Peyer's patch (tissue), 4 donors: ENCODE measurements around the gene UNC50.

Source experiments
- POLR2A ChIP-seq, 2 donors: fragments of 450-650 bp; IDR thresholded peaks; one replicate each; pipeline ENCODE4 v1.5.1; 2017; ENCODE audit warnings: antibody characterized with exemption in 2 of 2, mild to moderate bottlenecking in 2 of 2, moderate library complexity in 2 of 2
- TF ChIP-seq, protein P1 (sequence below), 6 experiments: fragments of 450-650 bp in 4 of 6; fragments of 200-600 bp in 2 of 6; sonication (generic) in 1 of 6; IDR thresholded peaks; one replicate each; pipeline ENCODE4 v1.5.1; 2017 to 2019; ENCODE audit warnings: antibody characterized with exemption in 6 of 6, mild to moderate bottlenecking in 3 of 6, moderate library complexity in 1 of 6

DNA sequence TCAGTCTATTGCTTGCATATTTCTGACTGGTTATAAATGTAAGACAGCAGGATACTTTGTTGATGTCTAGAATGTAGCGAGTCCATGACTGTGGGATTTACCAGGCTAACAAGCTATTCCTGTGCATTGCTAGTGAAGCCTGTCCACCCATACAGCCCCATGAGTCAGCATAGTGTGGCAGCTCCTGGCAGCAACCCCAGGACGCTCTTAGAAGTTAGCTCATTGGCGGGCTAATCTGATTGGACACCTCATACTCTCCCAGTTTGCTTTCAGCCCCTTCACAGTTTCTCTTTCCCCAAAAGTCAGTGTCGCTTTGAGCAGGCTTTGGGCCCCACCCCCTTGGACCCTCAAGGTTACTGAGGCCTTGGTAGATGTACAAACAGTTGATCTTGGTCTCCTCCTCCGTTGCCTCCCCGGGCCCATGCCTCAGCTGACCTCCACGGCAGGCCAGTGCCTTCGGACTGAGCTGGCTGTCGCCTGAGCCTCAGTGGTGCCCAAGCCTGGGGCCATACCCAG is 48.1 kb upstream of the UNC50 start:
- TF ChIP-seq, protein P1, sequence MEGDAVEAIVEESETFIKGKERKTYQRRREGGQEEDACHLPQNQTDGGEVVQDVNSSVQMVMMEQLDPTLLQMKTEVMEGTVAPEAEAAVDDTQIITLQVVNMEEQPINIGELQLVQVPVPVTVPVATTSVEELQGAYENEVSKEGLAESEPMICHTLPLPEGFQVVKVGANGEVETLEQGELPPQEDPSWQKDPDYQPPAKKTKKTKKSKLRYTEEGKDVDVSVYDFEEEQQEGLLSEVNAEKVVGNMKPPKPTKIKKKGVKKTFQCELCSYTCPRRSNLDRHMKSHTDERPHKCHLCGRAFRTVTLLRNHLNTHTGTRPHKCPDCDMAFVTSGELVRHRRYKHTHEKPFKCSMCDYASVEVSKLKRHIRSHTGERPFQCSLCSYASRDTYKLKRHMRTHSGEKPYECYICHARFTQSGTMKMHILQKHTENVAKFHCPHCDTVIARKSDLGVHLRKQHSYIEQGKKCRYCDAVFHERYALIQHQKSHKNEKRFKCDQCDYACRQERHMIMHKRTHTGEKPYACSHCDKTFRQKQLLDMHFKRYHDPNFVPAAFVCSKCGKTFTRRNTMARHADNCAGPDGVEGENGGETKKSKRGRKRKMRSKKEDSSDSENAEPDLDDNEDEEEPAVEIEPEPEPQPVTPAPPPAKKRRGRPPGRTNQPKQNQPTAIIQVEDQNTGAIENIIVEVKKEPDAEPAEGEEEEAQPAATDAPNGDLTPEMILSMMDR (IDR thresholded peaks at IDR 0.05): no peak
- no peak for TF ChIP-seq POLR2A (IDR thresholded peaks at IDR 0.05)
